ENCODE measurements around the gene DMBX1. TPM values are rescaled to one million over a fixed set of nuclear protein-coding genes. Genes with fewer than 3 reads are reported as not detected.

DMBX1 gene
- total and polyA plus RNA-seq, 7 donors: not detected

DNA sequence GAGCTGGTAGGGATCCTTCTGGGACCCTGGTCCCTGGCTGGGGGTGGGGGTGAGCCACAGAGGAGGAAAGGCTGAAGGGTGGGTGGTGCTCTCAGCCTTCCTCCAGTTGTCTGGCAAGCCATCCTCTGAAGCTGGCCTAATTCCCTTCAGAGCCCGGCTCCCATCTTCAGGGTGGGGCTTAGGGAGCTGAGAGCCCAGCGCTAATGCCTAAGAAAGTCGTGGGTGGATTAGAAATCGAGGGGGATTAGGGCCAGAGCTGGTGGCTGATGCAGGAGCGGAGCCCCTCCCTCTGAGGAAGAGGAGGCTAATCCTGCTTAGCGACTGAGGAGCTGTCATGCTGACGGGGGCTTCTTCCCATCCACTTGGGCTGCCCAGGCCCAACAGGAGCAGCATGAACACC, 30.8 kb upstream of the DMBX1 start:
- TF ChIP-seq POLR2AphosphoS5 (IDR thresholded peaks at IDR 0.05) (no peak), EP300 (IDR thresholded peaks at IDR 0.05) (no peak), POLR2A (IDR thresholded peaks at IDR 0.05) (no peak)
- TF ChIP-seq, protein P1, sequence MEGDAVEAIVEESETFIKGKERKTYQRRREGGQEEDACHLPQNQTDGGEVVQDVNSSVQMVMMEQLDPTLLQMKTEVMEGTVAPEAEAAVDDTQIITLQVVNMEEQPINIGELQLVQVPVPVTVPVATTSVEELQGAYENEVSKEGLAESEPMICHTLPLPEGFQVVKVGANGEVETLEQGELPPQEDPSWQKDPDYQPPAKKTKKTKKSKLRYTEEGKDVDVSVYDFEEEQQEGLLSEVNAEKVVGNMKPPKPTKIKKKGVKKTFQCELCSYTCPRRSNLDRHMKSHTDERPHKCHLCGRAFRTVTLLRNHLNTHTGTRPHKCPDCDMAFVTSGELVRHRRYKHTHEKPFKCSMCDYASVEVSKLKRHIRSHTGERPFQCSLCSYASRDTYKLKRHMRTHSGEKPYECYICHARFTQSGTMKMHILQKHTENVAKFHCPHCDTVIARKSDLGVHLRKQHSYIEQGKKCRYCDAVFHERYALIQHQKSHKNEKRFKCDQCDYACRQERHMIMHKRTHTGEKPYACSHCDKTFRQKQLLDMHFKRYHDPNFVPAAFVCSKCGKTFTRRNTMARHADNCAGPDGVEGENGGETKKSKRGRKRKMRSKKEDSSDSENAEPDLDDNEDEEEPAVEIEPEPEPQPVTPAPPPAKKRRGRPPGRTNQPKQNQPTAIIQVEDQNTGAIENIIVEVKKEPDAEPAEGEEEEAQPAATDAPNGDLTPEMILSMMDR (IDR thresholded peaks at IDR 0.05): no peak
- Histone ChIP-seq H3K27ac (no peak overlapping the region), H3K4me1 (no peaks in the 10 kb centered on the region), H3K36me3 (no peaks in the 10 kb centered on the region), H3K27me3 (peaks cover 0 to 9% (median 4%) of the 10 kb centered on the region in 3 donors), H3K4me3 (no peak overlapping the region), H3K9me3 (no peaks in the 10 kb centered on the region)
- WGBS, 2 donors: 70 to 71% methylated on average over 7 of the region's 7 CpGs
- no peak for DNase-seq
- intact Hi-C loops (cut with DNase I): no loop called here

- DNase-seq: no peak
- no peaks in the 10 kb centered on the region for H3K36me3 ChIP-seq
- no peak overlapping the region for H3K27ac ChIP-seq
- no peak overlapping the region for H3K4me3 ChIP-seq
- H3K4me1 ChIP-seq: no peaks in the 10 kb centered on the region
- H3K27me3 ChIP-seq: peaks cover 0 to 9% (median 4%) of the 10 kb centered on the region in 3 donors
- no peaks in the 10 kb centered on the region for H3K9me3 ChIP-seq
- intact Hi-C loops (cut with DNase I): no loop called here
- WGBS, 2 donors: 86 to 87% methylated on average over 8 of the region's 8 CpGs
- TF ChIP-seq POLR2A (IDR thresholded peaks at IDR 0.05) (no peak), POLR2AphosphoS5 (IDR thresholded peaks at IDR 0.05) (no peak), EP300 (IDR thresholded peaks at IDR 0.05) (no peak)
- TF ChIP-seq, protein P1 (IDR thresholded peaks at IDR 0.05): no peak
Measured at GRCh38 chr1:46459315-46459714, 30.3 kb upstream of the DMBX1 start.

- Histone ChIP-seq H3K4me1 (peaks cover 0 to 4% (median 2%) of the 10 kb centered on the region in 4 donors), H3K27me3 (peaks cover 0 to 1% (median 0%) of the 10 kb centered on the region in 3 donors), H3K36me3 (no peaks in the 10 kb centered on the region), H3K4me3 (no peak overlapping the region), H3K9me3 (no peaks in the 10 kb centered on the region), H3K27ac (no peak overlapping the region)
- WGBS, 2 donors: 63 to 68% methylated on average over 11 of the region's 11 CpGs
- TF ChIP-seq EP300 (IDR thresholded peaks at IDR 0.05) (no peak), POLR2AphosphoS5 (IDR thresholded peaks at IDR 0.05) (no peak), POLR2A (IDR thresholded peaks at IDR 0.05) (no peak)
- TF ChIP-seq, protein P1 (IDR thresholded peaks at IDR 0.05): no peak
- no peak for DNase-seq
- intact Hi-C loops (cut with DNase I): no loop called here
Measured at GRCh38 chr1:46461017-46461808, 28.4 kb upstream of the DMBX1 start.

DNA sequence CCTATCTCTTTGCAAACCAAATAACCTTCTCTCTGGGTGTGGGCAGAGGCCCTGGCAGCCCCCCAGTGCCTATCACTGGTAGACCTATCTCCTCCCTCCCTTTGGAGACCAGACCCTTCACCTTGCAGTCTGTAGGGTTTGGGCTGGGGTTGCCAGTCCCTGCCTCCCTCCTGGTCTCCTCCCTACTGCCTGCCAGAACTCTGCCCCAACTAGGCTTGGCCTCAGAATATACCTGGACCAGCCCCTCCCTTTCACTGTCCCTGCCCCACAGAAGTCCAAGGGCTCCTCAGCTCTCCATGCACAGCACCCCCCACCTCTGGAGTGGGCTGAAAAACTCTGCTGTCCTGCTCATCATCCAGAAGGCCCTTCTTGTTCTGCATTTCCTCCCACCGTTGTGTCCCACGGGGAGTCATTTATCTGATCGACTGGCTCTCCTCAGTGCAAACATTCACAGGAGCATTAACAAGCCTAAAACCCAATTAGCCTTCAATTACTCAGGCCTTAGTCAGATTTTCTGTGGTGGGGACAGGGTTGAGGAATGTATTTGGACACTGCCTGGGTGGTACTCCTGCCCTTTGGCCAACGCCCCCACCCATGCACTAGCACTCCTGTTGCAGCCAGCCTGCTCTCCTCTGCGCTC, 27.7 kb upstream of the DMBX1 start:
- TF ChIP-seq POLR2A (IDR thresholded peaks at IDR 0.05) (no peak), EP300 (IDR thresholded peaks at IDR 0.05) (no peak), POLR2AphosphoS5 (IDR thresholded peaks at IDR 0.05) (no peak)
- 48 to 49% methylated on average over 5 of the region's 5 CpGs for WGBS, 2 donors
- no peaks in the 10 kb centered on the region for H3K36me3 ChIP-seq

DNA sequence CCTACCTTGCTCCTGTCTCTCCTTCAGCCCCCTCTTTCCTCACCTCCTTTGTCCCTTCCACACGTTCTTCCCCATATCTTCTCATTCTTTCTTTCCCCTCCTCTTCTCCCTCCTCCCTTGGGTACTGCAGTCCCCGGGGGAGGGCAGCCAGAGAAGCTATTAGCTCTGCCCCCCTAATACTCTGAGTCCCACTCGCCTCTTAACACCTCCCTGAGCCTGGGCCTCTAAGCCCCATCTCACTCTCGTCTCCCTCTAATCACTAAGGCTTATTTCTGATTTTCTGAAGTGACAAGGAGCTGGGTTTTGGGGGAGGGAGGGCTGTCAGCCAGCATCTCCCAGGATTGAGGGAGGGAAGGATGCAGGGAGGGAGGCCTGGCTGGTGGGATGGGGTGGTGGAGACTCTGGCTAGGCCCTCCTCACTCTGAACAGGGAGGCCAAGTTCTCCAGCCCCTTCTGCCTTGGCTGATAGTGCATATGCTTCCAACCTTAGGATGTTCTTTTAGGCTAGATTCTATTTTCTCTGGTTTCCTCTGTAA, 25.6 kb upstream of the DMBX1 start:
- H3K4me3 ChIP-seq: no peak overlapping the region
- 75 to 76% methylated on average over 4 of the region's 4 CpGs for WGBS, 2 donors
- intact Hi-C loops (cut with DNase I): no loop called here
- no peak for DNase-seq
- H3K27ac ChIP-seq: no peak overlapping the region
- H3K4me1 ChIP-seq: peaks cover 0 to 17% (median 9%) of the 10 kb centered on the region in 4 donors
- TF ChIP-seq, protein P1 (IDR thresholded peaks at IDR 0.05): no peak
- TF ChIP-seq EP300 (IDR thresholded peaks at IDR 0.05): no peak
- no peak for TF ChIP-seq POLR2A (IDR thresholded peaks at IDR 0.05)
- no peak for TF ChIP-seq POLR2AphosphoS5 (IDR thresholded peaks at IDR 0.05)
- no peaks in the 10 kb centered on the region for H3K36me3 ChIP-seq
- H3K27me3 ChIP-seq: peaks cover 0 to 3% (median 0%) of the 10 kb centered on the region in 3 donors
- no peaks in the 10 kb centered on the region for H3K9me3 ChIP-seq

More for the DNA sequence above, 27.7 kb upstream of the DMBX1 start:
- Histone ChIP-seq H3K9me3 (no peaks in the 10 kb centered on the region), H3K27me3 (no peaks in the 10 kb centered on the region), H3K4me3 (no peak overlapping the region), H3K4me1 (peaks cover 0 to 11% (median 5%) of the 10 kb centered on the region in 4 donors), H3K27ac (no peak overlapping the region)
- no peak for DNase-seq
- intact Hi-C loops (cut with DNase I): no loop called here

Measured in sigmoid colon (tissue), 7 donors.